ELF-1 (cell line): ENCODE data around the gene ETV6.

Experiments used
- DNase-seq: peaks from one replicate; pipeline ENCODE4 v3.0.0-alpha.2; 2016; ENCODE audit warnings: low read depth, low spot score

Gene ETV6

GRCh38 chr12:11694528-11694927 is 45.1 kb downstream of the ETV6 start:
- no peak for DNase-seq

DNA sequence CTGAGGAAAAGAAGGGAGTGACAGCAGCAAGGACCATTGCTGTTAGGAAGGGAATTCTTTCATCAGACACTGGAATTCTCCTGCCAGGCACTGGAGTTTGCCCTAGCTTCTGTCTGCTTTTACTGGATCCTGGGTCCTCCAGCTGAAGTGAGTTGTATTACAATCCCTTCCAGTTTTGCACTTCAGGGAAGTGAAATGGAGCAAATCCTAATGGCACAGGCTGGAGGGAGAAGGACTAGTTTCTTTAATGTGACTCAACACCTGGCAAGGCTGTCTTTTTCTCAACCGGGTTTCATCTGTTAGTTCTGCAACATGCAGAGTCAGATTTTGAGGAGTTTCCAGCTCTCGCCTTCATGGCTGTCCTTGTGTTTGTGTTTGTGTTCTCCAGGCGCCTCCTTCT is 45.8 kb downstream of the ETV6 start:
- no peak for DNase-seq

GRCh38 chr12:11696084-11696483 is 46.6 kb downstream of the ETV6 start:
- DNase-seq: no peak

GRCh38 chr12:11697131-11697530 is 47.7 kb downstream of the ETV6 start:
- DNase-seq: no peak

DNA sequence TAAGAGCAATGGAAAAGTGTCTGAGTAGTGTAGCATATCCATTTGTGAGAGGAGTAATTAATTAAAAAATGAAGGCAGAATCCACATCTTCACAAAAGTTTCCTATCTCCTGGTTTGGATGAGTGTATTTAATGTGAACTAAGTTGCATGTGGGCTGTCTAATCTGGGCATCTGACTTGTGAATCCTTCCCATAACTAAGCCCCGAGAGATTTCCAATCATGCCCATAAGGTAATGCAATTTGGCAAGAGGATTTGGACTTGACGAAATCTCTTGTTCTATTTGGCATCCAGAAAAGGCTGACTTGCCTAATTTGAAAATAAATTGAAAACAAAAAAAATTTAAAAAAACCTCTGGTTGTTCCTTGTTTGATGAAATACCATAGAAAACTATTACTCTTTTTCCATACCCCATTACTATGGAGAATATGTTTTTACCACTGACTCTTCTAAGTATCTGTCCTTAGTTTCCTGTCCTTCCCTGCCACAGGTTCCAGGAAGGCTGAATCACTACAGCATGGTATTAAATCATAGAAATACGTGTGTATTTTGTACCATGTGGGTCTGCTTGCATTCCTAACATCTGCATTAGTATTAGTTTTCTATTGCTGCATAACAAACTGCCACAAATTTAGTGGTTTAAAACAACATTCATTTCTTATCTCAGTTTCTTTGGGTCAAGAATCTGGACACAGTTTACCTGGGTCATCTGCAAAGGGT is 48.4 kb downstream of the ETV6 start:
- no peak for DNase-seq

DNA sequence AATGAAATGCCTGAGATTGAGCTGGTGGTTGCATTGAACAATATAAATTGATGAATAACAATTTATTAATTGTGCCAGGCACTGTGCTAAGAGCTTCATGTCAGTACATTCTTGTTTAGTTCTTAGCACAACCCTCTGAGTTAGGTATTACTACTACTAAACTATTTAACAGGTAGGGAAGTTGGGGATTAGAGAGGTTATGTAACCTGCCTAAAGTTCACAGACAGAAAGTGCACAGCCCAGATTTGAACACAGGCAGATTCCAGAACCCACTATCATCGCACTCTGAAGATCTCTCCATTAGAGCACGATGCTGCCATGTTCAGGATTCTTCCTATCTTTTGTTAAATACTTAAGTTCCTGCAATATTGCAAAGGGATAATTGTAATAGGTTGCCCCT is 49.3 kb downstream of the ETV6 start:
- no peak for DNase-seq

DNA sequence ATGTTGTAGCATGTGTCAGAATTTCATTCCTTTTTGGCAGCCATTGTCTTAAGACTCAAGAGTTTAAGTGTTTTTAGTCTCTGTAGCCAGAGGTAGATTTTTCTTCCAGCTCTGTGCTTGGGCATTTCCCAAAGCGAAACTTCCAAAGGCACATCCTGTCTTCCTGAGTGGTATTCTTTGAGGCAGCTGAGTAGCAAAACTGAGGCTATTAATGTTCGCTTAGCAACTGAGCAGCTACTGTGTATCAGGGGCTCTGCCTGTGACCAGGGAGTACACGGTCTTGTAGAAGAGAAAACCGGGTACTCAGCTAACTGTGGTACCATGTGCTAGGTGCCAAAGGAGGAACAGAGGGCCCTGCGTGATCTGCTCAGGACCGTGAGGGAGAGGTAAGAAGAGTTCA is 52.0 kb downstream of the ETV6 start:
- DNase-seq: no peak

DNA sequence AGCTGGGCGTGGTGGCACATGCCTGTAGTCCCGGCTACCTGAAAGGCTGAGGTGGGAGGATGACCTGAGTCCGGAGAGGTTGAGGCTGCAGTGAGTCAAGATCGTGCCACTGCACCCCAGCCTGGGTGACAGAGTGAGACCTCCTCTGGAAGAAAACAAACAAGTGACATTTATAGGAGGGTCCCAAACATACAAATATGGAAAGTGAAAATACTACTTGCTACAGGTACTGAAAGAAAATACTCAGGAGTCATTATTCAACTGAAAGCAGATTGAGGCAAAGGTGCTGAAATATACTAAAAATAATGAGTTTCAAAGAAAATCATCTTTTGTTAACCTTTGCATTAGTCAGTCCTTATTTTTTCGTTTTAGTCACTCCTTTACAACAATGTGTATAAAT is 53.5 kb downstream of the ETV6 start:
- DNase-seq: no peak

DNA sequence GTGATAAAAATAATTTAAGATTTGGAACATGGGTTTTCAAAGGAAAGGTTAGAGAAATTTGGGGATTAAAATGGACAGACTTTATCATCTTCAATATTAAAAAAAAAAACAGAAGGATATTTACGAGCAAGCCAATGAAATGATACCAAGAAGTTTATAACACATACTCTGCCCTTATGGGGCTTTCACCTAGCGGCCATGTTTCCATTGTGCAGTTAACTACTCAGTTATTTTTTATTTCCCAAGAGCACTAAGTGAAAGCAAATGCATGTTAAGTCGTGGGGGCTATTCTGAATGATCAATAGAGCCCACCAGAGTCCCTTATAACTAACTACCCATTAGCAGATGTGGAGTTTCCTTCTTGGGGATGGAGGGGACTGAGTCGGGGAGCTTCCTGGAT is 53.9 kb downstream of the ETV6 start:
- no peak for DNase-seq

DNA sequence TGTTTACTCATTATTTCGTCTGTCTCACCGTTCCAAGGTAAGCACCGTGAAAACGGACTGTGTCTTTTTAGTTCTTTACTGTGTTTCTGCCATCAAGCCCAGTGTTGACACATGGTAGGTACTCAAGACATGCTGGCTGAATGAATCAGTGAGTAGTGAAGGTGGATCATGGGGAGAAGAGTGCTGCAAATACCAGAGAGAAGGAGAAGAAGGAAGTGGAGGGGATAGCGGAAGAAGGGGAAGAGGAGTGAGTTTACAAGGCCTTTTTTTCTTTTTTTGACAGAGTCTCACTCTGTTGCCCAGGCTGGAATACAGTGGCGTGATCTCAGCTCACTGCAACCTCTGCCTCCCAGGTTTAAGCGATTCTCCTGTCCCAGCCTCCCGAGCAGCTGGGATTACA is 54.6 kb downstream of the ETV6 start:
- no peak for DNase-seq

DNA sequence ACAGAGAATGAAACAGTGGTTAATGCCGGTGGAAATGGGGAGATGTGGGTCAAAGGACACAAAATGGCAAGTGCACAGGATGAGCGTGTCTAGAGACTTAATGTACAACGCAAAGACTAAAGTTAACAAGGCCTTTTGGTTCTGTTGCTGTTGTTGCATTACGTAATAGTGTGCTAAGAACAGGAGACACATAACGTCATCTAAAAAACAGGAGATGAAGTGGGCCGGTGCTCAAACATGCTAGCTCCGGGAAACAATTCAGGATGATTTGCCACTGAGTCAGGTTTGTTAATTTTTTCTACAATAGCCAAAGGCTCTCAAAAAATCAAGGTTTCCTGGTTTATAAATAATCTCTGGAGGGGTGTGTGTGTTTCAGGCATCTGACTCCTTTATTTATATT is 55.5 kb downstream of the ETV6 start:
- no peak for DNase-seq

- DNase-seq: peak; percentile 41
These were observed 57.3 kb downstream of the ETV6 start for GRCh38 chr12:11706509-11707379.

DNA sequence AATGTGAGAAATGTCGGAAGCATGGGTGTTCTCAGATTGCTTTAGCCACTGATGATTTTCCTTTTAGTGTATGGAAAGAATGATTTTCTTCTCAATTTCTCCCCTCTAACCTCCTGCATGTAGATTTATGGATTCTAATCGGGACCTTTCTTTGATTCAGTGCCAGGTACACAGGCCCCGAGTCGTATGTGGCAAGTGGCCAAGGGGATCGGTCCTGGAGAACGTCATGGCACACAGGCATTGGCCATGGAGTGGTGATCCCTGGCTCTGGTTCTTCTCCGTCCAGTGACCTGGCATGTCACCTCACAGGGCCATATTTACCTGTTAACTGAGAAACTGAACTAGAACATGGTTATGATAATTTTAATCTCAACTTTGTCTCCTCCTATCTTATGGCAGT is 58.1 kb downstream of the ETV6 start:
- no peak for DNase-seq

GRCh38 chr12:11709513-11709912 is 60.0 kb downstream of the ETV6 start:
- DNase-seq: no peak

- DNase-seq: no peak
These were observed 61.0 kb downstream of the ETV6 start for GRCh38 chr12:11710431-11710830.

DNA sequence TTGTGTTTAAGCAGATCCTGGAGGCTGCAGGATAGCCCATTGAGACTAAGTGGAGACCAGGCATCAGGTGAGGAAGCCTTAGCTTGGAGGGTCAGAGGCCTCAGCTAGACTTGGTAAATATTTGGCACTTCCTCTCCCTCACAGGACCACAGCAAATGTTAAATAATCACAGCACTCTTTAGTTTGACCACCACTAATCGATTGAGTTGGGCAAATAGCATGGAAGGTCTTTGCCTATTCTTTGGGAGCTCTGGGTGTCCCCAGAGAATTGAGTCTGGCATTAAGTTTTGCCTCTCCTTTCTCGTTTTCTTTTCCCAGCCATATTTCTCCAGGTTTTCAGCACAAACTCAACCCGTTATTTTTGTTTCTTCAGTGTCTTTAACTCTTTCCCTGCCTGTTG is 61.4 kb downstream of the ETV6 start:
- no peak for DNase-seq

DNA sequence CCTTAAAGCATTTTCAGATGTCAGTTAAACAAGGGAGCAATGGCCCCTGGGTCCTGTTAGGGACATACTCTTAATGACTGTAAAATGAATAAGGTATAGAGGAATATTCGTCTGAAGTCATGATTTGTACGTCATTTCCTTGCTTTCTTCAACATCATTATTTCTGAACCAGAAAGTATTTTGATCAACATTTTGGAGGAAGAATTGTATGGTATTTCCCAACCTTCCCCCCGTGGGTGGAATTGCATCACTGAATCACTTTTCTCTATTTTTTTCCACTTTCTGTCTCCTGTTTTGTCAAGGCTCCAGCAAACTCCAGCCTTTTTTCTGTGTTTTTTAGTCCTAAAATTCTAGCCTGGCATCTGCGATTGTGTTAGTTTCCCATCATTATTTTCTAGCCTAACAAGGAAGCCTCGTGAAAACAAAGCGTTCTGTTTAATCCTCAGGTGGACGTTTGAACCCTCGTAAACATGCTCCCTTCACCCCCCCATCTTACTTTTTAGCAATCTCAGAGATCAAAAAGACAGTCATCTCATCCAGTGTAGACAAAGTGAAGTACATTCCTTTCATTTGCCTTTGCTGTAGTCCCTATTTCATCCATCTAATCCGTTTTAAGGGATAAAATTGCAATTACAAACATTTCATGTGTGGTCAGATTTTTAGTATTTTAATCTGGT is 62.3 kb downstream of the ETV6 start:
- no peak for DNase-seq

- no peak for DNase-seq
These were observed 63.0 kb downstream of the ETV6 start for GRCh38 chr12:11712491-11712890.

DNA sequence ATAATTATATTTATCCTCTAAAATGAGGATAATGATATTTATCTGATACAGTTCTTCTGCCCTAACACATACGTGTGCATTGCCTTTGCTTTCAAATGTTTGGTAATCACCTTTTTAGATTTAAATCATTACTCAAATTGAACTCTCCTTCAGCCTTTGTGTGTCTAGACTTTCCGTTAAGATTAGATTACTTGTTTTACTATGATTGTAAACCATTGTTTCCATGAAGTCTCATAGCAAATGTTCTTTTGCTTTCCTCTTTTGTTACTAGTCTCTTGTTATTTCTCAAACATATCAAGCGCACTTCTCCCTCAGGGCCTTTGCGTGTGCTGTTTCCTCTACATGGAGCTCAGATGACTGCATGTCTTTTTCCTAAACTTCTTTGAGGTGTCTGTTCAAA is 63.7 kb downstream of the ETV6 start:
- no peak for DNase-seq

- no peak for DNase-seq
These were observed 65.2 kb downstream of the ETV6 start for GRCh38 chr12:11714626-11715025.

GRCh38 chr12:11715621-11716020 is 66.1 kb downstream of the ETV6 start:
- DNase-seq: no peak

- no peak for DNase-seq
These were observed 67.5 kb downstream of the ETV6 start for GRCh38 chr12:11716794-11717518.
